Rectal smooth muscle tissue (tissue), 1 donor: ENCODE measurements around the gene ATP6V1G1.
A peak's percentile ranks its signal among the peaks of the same experiment; 100 is the strongest.
"Not testable (repeated sequence)": the region's sequence is repeated elsewhere in the genome, so short reads cannot be mapped to it uniquely, and the experiment has no call there.

ENCODE experiments used
- H3K27ac ChIP-seq: one replicate; pipeline ENCODE4 v1.7.0; 2013; ENCODE audit warnings: low read depth, low read length, inconsistent platforms
- H3K27me3 ChIP-seq: one replicate; pipeline ENCODE4 v1.7.0; 2013; ENCODE audit warnings: low read length; ENCODE audit not compliant: control insufficient read depth, insufficient read depth
- H3K36me3 ChIP-seq: one replicate; pipeline ENCODE4 v1.7.0; 2013; ENCODE audit warnings: low read length; ENCODE audit not compliant: control insufficient read depth, insufficient read depth
- H3K4me1 ChIP-seq: one replicate; pipeline ENCODE4 v1.7.0; 2013; ENCODE audit warnings: low read length; ENCODE audit not compliant: control insufficient read depth, insufficient read depth
- H3K4me3 ChIP-seq: one replicate; pipeline ENCODE4 v1.7.0; 2013; ENCODE audit warnings: low read length
- H3K9ac ChIP-seq: one replicate; pipeline ENCODE4 v1.7.0; 2013; ENCODE audit warnings: low read length

ATP6V1G1 gene

DNA sequence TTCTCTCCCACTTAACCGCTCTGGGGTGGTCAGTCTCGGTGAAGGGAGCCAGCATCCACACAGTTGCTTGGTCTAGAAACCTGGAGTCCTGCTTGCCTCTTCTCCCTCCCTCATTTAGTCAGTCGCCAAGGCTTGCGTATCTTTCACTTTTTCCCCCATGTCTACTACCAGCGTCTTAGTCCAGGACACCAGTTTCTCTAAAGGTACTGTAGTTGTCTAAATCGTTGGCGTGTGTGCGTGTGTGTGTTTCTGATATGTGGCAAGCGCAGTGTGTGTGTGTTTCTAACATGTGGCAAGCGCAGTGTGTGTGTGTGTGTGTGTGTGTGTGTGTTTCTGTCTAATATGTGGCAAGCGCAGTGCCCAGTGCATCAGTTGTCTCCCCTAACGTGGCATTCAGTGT, 641 bp downstream of the ATP6V1G1 start:
- Histone ChIP-seq H3K4me3 (peak overlapping the region; percentile 64), H3K36me3 (peaks cover 4% of the 10 kb centered on the region), H3K9ac (peak overlapping the region; percentile 53), H3K4me1 (peaks cover 19% of the 10 kb centered on the region), H3K27ac (peak overlapping the region; percentile 96), H3K27me3 (no peaks in the 10 kb centered on the region)

DNA sequence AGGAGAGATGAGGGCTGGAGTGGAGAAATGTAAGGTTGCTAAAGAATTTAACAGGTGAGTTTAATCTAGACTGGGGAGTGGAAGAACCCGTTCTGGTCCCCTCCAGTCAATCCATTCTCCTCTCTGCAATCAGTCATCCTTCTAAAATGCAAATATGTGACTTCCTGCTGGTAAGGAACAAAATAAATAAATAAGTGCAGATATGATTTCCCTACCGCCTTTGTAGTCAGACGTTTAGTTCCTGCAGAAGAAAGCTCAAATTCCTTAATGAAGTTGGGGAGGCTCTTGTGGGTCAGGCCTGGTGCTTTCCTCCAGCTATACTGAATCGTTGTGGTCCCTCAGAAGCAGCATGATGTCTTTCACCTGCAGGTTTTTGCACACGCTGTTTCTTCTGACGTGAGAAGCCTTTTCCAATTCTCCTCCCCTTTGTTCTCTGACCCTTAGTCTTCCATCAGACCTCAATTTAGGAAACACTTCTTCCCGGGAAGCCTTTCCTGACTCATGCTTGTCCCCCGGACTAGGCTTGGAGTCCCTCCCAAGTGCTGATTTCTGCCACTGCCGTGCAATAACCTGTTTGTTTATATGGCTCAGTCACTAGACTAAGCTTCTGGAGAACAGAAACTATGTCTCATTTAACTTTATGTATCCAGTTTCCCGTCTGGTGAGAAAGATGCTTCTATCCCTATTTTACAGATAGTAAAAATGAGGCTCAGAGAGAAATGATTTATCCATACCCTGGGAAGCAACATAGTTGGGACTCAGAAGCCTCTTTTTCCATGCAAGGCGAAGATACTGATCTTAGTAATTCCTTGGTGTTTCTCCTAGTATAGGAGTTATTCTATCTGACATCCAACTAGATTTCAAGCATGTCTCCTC, 1.3 kb downstream of the ATP6V1G1 start:
- Histone ChIP-seq H3K9ac (peak overlapping the region; percentile 53), H3K27me3 (no peaks in the 10 kb centered on the region), H3K36me3 (peaks cover 8% of the 10 kb centered on the region), H3K27ac (no peak overlapping the region), H3K4me3 (peak overlapping the region; percentile 64), H3K4me1 (peaks cover 19% of the 10 kb centered on the region)

DNA sequence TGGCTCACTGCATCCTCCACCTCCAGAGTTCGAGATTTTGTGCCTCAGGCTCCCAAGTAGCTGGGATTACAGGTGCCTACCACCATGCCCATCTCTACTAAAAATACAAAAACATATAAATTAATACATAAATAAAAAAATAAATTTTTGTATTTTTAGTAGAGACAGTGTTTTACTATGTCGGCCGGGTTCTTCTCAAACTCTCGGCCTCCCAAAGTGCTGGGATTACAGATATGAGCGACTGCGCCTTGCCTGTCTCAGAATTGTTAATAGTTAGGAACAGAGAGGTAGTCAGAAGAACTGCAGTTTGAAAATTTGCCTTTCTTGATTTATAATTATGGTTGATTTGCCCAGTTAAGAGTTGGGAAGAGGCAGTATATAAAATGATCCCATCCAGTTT, 2.8 kb downstream of the ATP6V1G1 start:
- Histone ChIP-seq H3K4me3 (no peak overlapping the region), H3K36me3 (peaks cover 13% of the 10 kb centered on the region), H3K4me1 (peaks cover 19% of the 10 kb centered on the region), H3K27me3 (no peaks in the 10 kb centered on the region), H3K27ac (no peak overlapping the region), H3K9ac (no peak overlapping the region)

DNA sequence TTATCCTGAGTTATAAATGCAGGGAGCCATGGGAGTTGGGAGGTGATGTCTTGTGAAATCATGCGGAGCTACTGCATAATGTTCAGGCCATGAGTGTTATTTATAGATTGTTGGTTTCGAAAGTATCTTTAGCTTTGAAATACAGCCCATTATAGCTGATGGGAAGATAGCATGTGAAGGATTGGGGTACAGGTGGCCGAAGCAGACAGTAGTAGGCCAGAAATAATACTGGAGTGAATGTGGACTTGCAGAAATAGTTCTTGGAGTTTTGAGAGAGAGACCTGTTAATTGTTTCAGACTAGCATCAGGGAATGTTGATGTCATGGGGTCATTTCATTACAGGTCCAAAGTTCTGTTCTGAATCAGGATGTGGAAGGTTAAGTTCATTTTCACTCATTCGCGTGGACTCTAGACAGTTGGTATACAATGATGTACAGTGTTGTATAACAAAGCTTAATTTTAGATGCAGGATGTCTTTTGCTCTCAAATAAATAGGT, 3.8 kb downstream of the ATP6V1G1 start:
- Histone ChIP-seq H3K36me3 (peaks cover 15% of the 10 kb centered on the region), H3K27me3 (no peaks in the 10 kb centered on the region), H3K4me1 (peaks cover 19% of the 10 kb centered on the region), H3K9ac (no peak overlapping the region), H3K27ac (no peak overlapping the region), H3K4me3 (no peak overlapping the region)

DNA sequence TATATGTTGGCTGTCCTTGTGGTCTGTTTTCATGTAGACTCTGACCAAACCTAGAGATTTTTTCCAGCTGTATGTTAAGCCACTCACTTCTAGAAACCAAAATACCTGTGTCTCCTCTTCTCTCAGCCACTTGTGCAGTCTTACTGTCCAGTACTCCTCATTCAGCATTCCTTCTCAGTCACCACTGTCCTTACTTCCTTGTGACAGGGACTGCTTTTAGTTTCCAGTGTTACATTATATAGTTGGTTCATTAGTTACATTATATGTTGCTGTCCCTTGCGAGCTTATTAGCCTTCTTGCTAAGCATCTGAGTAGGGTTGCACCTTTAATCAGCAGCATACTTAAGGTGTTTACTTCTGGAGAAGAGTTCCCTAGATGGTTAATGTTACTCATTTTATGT, 4.3 kb downstream of the ATP6V1G1 start:
- Histone ChIP-seq H3K36me3 (peaks cover 15% of the 10 kb centered on the region), H3K4me3 (no peak overlapping the region), H3K27ac (no peak overlapping the region)

DNA sequence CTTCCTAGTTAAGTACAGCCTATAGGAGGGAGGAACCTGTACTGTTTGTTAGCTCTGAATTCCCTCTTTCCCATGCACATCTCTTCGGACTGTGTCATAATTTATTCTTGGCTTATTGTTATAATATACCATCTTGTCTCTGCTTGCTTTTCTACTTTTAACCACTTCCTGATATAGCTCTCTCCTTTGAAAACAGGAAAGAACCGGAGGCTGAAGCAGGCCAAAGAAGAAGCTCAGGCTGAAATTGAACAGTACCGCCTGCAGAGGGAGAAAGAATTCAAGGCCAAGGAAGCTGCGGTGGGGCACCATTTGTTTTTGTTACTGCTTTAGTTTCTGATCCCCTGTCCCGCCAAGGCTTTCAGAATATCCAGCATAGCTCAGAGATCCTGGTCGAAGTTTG, 4.8 kb downstream of the ATP6V1G1 start:
- Histone ChIP-seq H3K4me3 (no peak overlapping the region), H3K27ac (no peak overlapping the region), H3K9ac (no peak overlapping the region), H3K36me3 (peaks cover 17% of the 10 kb centered on the region), H3K27me3 (no peaks in the 10 kb centered on the region), H3K4me1 (peaks cover 19% of the 10 kb centered on the region)

More for the DNA sequence above, 4.3 kb downstream of the ATP6V1G1 start:
- H3K27me3 ChIP-seq = no peaks in the 10 kb centered on the region
- peaks cover 19% of the 10 kb centered on the region for H3K4me1 ChIP-seq
- no peak overlapping the region for H3K9ac ChIP-seq

DNA sequence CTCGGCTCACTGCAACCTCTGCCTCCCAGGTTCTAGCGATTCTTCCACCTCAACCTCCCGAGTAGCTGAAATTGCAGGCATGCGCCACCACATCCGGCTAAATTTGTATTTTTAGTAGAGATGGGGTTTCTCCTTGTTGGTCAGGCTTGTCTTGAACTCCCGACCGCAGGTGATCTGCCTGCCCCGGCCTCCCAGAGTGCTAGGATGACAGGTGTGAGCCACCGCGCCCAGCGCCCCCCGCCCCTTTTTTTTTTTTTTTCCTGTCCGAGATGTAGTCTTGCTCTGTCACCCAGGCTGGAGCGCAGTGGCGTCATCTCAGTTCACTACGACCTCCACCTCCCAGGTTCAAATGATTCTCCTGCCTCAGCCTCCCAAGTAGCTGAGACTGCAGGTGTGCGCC, 6.6 kb downstream of the ATP6V1G1 start:
- Histone ChIP-seq H3K36me3 (peaks cover 19% of the 10 kb centered on the region), H3K4me1 (peaks cover 13% of the 10 kb centered on the region), H3K9ac (no peak overlapping the region), H3K27me3 (no peaks in the 10 kb centered on the region), H3K27ac (no peak overlapping the region), H3K4me3 (no peak overlapping the region)

DNA sequence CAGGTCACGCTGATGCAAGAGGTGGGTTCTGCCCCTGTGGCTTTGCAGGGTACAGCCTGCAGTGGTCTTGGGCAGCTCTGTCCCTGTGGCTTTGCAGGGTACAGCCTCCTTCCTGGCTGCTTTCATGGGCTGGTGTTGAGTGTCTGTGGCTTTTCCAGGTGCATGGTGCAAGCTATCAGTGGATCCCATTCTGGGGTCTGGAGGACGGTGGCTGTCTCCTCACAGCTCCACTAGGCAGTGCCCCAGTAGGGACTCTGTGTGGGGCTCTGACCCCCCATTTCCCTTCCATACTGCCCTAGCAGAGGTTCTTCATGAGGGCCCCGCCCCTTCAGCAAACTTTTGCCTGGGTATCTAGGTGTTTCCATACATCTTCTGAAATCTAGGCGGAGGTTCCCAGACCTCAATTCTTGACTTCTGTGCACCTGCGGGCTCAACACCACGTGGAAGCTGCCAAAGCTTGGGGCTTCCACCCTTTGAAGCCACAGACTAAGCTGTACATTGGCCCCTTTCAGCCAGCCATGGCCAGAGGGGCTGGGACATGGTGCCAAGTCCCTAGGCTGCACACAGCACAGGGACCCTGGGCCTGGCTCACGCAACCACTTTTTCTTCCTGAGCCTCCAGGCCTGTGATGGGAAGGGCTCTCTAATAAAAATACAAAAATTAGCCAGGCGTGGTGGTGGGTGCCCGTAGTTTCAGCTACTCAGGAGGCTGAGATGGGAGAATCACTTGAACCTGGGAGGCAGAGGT, 13.1 kb downstream of the ATP6V1G1 start:
- H3K9ac ChIP-seq, H3K4me1 ChIP-seq, H3K4me3 ChIP-seq, H3K27ac ChIP-seq, H3K27me3 ChIP-seq: not testable (repeated sequence)
- peaks cover 10% of the 10 kb centered on the region for H3K36me3 ChIP-seq

DNA sequence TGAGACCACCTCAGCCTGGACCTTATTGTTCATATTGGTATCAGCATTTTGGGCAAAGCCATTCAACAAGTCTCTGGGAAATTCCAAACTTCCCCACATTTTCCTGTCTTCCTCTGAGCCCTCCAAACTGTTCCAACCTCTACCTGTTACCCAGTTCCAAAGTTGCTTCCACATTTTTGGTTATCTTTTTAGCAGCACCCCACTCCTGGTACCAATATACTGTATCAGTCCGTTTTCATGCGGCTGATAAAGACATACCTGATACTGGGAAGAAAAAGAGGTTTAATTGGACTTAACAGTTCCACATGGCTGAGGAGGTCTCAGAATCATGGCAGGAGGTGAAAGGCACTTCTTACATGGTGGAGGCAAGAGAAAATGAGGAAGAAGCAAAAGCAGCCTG, 14.2 kb downstream of the ATP6V1G1 start:
- not testable (repeated sequence) for H3K27ac ChIP-seq, H3K4me1 ChIP-seq, H3K4me3 ChIP-seq, H3K9ac ChIP-seq, H3K27me3 ChIP-seq
- peaks cover 10% of the 10 kb centered on the region for H3K36me3 ChIP-seq

DNA sequence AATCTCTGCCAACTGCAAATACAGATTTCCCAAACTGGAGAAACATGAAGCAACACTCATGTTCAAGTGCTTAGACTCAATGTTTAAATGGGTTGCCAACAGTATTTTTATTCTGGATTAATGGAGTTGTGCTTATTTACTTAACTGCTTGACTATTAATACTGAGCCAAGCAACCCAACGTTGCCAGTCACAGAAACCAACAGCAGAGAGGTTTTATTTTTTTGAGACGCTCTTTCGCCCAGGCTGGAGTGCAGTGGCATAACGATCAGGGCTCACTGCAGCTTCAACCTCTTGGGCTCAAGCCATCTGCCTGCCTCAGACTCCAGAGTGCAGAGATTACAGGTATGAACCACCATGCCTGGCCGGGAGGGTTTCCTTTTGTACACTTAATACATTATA, 15.1 kb downstream of the ATP6V1G1 start:
- H3K36me3 ChIP-seq = peaks cover 6% of the 10 kb centered on the region
- H3K4me3 ChIP-seq = no peak overlapping the region
- no peaks in the 10 kb centered on the region for H3K4me1 ChIP-seq
- H3K27ac ChIP-seq = no peak overlapping the region
- no peak overlapping the region for H3K9ac ChIP-seq
- H3K27me3 ChIP-seq = no peaks in the 10 kb centered on the region

DNA sequence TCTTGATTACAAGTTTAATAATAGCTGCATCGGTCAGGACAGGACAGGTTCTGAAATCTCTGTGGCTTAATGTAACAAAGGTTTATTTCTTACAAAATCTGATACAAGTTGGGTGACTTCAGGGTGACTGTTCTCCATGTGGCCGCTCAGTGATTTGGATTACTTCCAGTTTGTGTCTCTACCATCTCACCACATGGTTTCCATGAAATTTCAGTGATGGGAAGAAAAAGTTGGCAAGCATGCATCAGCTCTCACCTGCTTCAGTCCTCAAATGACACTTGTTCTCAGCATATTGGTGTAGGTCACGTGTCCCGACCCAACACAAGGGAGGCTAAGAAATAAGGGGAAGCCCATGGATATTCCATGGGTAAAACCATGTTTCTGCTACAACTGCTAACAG, 15.7 kb downstream of the ATP6V1G1 start:
- H3K27ac ChIP-seq = no peak overlapping the region
- H3K9ac ChIP-seq = no peak overlapping the region
- H3K36me3 ChIP-seq = peaks cover 6% of the 10 kb centered on the region
- no peaks in the 10 kb centered on the region for H3K27me3 ChIP-seq
- H3K4me1 ChIP-seq = no peaks in the 10 kb centered on the region
- H3K4me3 ChIP-seq = no peak overlapping the region

DNA sequence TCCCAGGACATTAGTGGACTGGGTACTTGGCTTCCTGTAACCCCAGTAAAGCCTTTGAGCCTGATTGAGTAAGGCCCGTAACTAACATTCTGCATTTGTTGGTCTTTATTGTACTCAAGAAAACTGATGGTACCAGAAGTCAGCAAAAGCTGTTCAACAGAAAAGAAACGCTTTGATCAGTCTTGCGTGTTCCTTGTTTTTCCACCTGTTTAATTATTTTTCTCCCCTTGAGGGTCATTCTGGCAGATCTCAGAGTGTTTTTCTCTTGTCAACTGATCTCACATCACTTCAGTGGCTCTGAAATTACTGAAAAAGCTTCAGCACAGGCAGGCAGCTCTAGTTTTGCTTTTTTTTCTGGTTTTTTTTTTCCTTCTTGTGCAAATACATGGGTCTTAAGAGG, 17.4 kb downstream of the ATP6V1G1 start:
- Histone ChIP-seq H3K36me3 (peaks cover 4% of the 10 kb centered on the region), H3K27ac (no peak overlapping the region), H3K27me3 (no peaks in the 10 kb centered on the region), H3K9ac (no peak overlapping the region), H3K4me1 (no peaks in the 10 kb centered on the region), H3K4me3 (no peak overlapping the region)
